ENCODE data around the gene XPR1.

Gene XPR1

DNA sequence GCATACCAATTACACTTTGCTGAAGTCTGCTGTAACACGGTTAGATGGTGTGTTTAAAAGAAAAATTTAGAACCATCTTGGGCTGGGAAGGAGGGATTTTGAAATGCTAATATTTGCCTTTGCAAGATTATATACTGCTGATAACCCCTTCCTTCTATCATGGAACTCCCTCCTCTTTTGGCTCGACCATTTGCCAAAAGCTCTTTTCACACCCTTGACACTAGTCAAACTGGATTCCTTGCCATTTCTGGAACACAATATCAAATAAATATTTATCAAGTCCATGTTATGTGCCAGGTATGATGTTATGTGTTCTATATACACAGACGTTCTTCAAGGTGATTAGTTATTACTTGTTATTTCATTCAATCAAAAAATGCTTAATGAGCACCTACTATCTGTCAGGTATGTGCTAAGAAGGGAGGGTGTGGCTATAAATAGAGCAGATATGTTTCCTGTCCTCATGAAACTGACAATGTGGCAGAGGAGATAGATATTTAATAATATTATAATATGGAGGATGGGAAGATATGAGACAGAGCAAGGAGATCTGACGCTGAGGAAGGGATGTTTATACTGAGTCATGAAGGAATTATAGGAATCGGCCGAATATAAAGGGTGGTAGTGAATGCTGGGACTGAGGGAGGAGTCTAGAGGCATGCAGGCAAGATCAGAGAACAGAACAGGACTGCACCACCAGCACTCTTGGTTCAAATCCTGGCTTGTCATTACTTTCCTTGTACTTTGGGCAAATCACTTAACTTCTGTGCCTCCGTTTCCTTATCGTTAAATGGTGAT is 16.1 kb upstream of the XPR1 start:
- DNase-seq (ENCODE audit: low read depth, low spot score): no peak

- DNase-seq (ENCODE audit: low read depth, low spot score): peak; percentile 81
Measured at GRCh38 chr1:180616439-180616838, 15.4 kb upstream of the XPR1 start.

- no peak for DNase-seq (ENCODE audit: low read depth, low spot score)
Measured at GRCh38 chr1:180617774-180618395, 13.9 kb upstream of the XPR1 start.

GRCh38 chr1:180620581-180620980 is 11.2 kb upstream of the XPR1 start:
- DNase-seq (ENCODE audit: low read depth, low spot score): no peak

GRCh38 chr1:180622658-180623508 is 8.9 kb upstream of the XPR1 start:
- no peak for DNase-seq (ENCODE audit: low read depth, low spot score)

GRCh38 chr1:180623579-180624347 is 8.1 kb upstream of the XPR1 start:
- peak; percentile 50 for DNase-seq (ENCODE audit: low read depth, low spot score)

DNA sequence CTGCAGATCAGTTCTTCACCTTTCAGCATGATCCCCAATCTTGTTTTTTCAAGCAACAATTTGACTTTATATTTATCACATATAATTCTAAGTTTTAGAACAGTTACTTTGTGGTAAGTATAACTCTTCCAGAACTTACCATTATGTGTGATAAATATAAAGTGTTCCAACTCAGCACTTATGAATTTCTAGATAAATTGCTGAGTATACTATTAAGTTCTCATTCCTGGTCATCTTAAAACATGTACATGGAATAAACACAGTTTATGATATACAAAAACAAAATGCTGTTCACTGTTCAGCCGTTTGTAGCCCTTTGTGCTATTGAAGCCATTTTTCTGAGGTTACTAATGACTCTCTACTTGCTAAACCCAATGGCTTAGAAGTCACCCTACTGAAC is 5.1 kb upstream of the XPR1 start:
- DNase-seq (ENCODE audit: low read depth, low spot score): no peak

GRCh38 chr1:180627411-180627810 is 4.4 kb upstream of the XPR1 start:
- no peak for DNase-seq (ENCODE audit: low read depth, low spot score)

DNA sequence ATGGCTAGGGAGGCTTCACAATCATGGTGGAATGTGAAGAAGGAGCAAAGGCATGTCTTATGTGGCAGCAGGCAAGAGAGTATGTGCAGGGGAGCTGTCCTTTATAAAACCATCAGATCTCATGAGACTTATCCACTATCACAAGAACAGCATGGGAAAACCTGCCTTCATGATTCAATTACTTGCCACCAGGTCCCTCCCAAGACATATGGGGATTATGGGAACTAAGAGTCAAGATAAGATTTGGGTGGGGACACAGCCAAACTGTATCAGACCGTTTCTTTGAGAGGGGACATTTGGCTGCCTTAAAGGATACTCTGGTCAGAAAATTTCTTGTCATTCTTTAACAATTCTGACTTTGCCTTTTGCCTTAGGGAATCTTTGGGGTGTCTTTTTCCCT is 3.2 kb upstream of the XPR1 start:
- no peak for DNase-seq (ENCODE audit: low read depth, low spot score)

DNA sequence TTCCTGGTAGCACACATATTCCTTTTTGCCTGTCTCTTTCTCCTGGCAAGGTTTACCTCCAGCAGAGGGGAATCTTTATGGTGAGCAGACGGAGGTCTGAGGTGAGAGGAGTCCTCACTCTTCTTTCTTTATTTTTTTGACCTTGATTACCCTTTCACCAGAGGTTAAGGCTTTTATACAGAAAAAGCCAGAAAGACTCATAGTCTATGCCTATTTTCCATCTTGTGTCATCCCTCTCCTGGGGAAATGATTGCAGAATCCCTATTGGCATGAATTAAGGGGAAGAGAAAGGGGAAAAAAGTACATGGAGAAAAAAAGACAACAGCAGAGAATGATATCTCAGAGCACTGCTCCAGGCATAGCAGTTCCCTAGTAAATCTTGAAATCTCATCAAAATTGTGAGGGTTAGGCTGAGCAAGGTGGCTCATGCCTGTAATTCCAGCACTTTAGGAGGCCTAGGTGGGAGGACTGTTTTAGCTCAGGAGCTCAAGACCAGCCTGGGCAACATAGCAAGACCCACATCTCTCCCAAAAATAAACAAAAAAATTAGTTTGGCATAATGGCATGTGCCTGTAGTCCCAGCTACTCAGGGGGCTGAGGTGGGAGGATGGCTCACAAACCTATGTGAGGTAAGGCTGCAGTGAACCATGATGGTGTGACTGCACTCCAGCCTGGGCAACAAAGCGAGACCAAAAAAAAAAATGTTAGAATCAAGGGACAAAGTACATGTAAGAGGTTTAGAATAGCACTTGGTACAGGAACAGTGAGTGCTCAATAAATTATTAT is 1.2 kb upstream of the XPR1 start:
- DNase-seq (ENCODE audit: low read depth, low spot score): no peak

DNA sequence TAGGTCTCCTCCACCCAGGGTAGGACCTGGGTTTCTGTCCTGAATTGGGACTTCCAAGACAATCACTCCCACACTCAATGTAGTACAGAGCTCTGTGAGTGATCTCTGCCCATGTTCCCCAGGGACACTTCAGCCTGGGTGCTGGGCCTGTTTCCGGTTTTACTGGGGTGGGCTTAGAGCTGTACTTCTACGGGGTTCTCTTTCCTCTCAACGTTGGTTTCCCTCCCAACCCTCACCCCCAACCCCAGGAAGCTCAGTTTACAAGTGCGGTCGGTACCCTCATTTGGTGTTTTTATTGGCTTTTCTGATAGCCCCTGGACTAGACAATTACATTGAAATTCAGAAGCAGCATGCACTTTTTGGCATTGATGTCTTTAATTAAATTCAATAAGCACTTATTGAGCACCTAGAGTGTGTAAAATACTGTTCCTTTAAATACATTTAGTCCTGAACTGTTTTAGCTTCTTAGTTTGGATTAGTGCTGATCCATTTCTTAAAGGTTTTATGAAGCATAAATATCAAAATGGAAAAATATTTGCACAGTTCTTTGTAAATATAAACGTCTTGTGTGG is 542 bp upstream of the XPR1 start:
- no peak for DNase-seq (ENCODE audit: low read depth, low spot score)

GRCh38 chr1:180632326-180633056 is 669 bp downstream of the XPR1 start:
- no peak for DNase-seq (ENCODE audit: low read depth, low spot score)

DNA sequence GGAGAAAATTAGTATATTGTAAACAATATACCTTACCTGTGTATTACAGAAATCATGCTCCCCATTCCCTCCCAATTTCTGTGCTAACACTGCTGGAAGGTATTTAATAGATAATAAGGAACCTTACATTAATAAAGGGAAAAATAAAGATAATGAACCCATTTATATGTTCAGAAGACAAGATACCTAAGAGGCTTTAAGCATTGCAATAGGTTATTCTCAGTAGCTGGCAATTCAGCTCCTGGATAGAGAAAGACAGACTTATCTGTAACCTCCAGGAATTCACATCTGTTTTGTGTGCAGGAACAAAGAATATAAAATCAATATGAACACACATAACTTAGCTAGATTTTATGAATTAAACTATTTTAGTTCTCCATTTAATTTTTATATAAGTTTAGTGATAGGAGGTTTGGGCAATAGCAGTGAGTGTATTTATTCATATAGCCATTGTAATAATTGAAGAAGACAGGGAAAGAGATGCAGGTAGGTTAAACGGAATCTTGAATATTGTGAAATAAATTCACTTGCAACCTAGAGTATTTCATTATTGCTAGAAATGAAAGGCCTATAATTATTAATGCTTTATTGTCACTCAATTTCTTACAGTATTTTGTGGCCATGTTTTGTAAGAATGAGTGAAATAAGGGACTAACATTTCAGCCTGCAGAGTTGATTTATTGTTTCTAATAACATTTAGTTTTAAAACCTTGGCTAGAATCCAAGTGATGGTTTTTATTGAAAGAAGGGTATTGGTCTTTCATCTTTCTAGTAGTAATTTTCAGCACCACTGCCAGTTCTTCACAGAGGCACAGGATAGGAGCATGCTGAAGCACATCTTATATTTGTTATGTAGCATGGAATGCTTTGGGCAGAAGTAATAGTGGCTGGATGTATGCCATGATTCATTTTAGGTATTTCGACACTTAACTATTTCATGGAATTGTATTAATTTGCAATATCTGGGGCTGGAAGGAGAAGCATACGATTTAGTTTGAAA is 1.5 kb downstream of the XPR1 start:
- no peak for DNase-seq (ENCODE audit: low read depth, low spot score)

GRCh38 chr1:180636138-180636537 is 4.3 kb downstream of the XPR1 start:
- no peak for DNase-seq (ENCODE audit: low read depth, low spot score)

- no peak for DNase-seq (ENCODE audit: low read depth, low spot score)
Measured at GRCh38 chr1:180639871-180640270, 8.0 kb downstream of the XPR1 start.

GRCh38 chr1:180640531-180640949 is 8.7 kb downstream of the XPR1 start:
- DNase-seq (ENCODE audit: low read depth, low spot score): no peak

- DNase-seq (ENCODE audit: low read depth, low spot score): no peak
Measured at GRCh38 chr1:180641662-180642061, 9.8 kb downstream of the XPR1 start.

GRCh38 chr1:180642781-180643180 is 11.0 kb downstream of the XPR1 start:
- no peak for DNase-seq (ENCODE audit: low read depth, low spot score)

GRCh38 chr1:180643693-180644092 is 11.9 kb downstream of the XPR1 start:
- peak; percentile 60 for DNase-seq (ENCODE audit: low read depth, low spot score)
